ENCODE data around the gene ALKBH3. TPM values are rescaled to one million over a fixed set of nuclear protein-coding genes. Genes with fewer than 3 reads are reported as not detected.

ALKBH3 gene
- total RNA-seq, 2 donors from 2014 or later: 10.5 to 19.8 TPM

DNA sequence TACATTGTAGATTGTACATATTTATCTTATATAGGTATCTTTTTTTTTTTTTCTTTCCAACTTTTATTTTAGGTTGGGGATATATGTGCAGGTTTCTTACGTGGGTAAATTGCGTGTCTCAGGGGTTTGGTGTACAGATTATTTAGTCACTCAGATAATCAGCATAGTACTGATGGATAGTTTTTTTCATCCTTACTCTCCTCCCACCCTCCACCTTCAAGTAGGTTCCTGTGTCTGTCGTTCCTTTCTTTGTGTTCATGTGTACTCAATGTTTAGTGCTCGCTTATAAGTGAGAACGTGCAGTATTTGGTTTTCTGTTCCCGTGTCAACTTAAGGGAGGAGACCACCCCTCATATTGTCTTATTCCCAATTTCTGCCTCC, 71.4 kb downstream of the ALKBH3 start:
- no peak for DNase-seq (ENCODE audit: low spot score)
- Histone ChIP-seq H3K27ac (no peak overlapping the region), H3K4me3 (no peak overlapping the region), H3K27me3 (no peaks in the 10 kb centered on the region), H3K36me3 (no peaks in the 10 kb centered on the region), H3K4me1 (peaks cover 0 to 4% of the 10 kb centered on the region in 2 donors), H3K9me3 (no peaks in the 10 kb centered on the region)
- TF ChIP-seq, protein P1, sequence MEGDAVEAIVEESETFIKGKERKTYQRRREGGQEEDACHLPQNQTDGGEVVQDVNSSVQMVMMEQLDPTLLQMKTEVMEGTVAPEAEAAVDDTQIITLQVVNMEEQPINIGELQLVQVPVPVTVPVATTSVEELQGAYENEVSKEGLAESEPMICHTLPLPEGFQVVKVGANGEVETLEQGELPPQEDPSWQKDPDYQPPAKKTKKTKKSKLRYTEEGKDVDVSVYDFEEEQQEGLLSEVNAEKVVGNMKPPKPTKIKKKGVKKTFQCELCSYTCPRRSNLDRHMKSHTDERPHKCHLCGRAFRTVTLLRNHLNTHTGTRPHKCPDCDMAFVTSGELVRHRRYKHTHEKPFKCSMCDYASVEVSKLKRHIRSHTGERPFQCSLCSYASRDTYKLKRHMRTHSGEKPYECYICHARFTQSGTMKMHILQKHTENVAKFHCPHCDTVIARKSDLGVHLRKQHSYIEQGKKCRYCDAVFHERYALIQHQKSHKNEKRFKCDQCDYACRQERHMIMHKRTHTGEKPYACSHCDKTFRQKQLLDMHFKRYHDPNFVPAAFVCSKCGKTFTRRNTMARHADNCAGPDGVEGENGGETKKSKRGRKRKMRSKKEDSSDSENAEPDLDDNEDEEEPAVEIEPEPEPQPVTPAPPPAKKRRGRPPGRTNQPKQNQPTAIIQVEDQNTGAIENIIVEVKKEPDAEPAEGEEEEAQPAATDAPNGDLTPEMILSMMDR (IDR thresholded peaks at IDR 0.05): no peak

DNA sequence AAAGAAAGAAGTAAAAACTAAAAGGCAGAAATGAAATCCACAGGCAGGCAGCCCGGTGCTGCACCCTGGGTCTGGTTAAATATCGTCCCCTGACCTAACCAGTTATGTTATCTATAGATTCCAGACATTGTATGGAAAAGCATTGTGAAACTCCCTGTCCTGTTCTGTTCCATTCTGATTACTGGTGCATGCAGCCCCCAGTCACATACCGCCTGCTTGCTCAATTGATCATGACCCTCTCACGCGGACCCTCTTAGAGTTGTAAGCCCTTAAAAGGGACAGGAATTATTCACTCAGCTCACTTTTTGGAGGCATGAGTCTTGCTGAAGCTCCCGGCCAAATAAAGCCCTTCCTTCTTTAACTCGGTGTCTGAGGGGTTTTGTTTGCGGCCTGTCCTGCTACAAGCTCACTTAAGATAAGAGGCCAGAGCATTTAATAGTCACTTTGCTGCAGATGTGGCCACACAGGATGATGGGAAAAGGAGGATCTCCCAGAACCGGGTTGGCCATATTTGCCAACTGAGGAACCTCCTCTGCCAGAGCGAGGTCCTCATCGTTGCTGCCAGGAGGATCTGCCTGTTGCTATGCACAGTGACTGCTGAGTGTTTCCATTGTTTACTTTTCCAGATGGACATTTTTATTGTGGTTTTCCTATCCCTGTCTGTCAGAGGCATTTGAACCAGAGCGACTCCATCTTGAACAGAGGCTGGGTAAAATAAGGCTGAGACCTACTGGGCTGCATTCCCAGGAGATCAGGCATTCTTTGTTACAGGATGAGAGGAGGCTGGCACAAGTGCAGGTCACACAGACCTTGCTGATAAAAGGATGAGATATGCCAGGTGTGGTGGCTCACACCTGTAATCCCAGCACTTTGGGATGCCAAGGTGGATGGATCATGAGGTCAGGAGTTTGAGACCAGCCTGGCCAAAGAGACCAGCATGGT, 72.0 kb downstream of the ALKBH3 start:
- Histone ChIP-seq H3K9me3 (no peaks in the 10 kb centered on the region), H3K36me3 (no peaks in the 10 kb centered on the region), H3K4me3 (no peak overlapping the region), H3K4me1 (peaks cover 0 to 3% of the 10 kb centered on the region in 2 donors), H3K27me3 (no peaks in the 10 kb centered on the region), H3K27ac (no peak overlapping the region)
- TF ChIP-seq, protein P1 (IDR thresholded peaks at IDR 0.05): no peak
- DNase-seq (ENCODE audit: low spot score): peak; percentile 34

DNA sequence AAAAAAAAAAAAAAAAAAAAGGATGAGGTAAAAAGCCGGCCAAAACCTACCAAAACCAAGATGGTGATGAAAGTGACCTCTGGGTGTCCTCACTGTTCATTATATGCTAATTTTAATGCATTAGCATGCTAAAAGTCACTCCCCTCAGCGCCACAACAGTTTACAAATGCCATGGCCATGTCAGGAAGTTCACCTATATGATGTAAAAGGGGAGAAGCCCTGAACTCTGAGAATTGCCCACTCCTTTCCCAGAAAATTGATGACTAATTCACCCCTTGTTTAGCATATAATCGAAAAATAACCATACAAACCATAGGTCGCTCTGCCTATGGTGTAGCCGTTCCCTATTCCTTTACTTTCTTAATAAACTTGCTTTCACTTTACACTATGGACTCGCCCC, 72.9 kb downstream of the ALKBH3 start:
- Histone ChIP-seq H3K9me3 (no peaks in the 10 kb centered on the region), H3K27ac (no peak overlapping the region), H3K36me3 (no peaks in the 10 kb centered on the region), H3K27me3 (no peaks in the 10 kb centered on the region), H3K4me1 (no peaks in the 10 kb centered on the region), H3K4me3 (no peak overlapping the region)
- TF ChIP-seq, protein P1 (IDR thresholded peaks at IDR 0.05): no peak
- DNase-seq (ENCODE audit: low spot score): no peak

DNA sequence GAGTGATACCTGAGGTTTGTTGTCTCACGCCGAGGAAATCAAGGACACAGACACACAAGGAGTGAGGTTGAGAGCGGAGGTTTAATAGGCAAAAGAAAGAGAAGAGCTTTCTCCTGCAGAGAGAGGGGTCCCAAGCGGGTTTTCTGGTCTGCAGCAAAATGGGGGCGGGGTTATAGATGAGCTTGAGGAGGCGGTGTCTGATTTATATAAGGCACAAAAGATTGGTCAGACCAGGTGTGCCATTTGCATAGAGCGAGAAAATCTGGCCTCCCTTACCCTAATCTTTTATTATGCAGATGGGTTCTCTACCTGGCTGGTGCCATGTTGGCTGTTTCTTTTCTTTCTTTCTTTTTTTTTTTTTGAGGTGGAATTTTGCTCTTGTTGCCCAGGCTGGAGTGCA, 73.6 kb downstream of the ALKBH3 start:
- Histone ChIP-seq H3K36me3 (no peaks in the 10 kb centered on the region), H3K4me3 (no peak overlapping the region), H3K27ac (no peak overlapping the region), H3K27me3 (no peaks in the 10 kb centered on the region), H3K4me1 (no peaks in the 10 kb centered on the region), H3K9me3 (no peaks in the 10 kb centered on the region)
- TF ChIP-seq, protein P1 (IDR thresholded peaks at IDR 0.05): no peak
- peak; percentile 44 for DNase-seq (ENCODE audit: low spot score)

DNA sequence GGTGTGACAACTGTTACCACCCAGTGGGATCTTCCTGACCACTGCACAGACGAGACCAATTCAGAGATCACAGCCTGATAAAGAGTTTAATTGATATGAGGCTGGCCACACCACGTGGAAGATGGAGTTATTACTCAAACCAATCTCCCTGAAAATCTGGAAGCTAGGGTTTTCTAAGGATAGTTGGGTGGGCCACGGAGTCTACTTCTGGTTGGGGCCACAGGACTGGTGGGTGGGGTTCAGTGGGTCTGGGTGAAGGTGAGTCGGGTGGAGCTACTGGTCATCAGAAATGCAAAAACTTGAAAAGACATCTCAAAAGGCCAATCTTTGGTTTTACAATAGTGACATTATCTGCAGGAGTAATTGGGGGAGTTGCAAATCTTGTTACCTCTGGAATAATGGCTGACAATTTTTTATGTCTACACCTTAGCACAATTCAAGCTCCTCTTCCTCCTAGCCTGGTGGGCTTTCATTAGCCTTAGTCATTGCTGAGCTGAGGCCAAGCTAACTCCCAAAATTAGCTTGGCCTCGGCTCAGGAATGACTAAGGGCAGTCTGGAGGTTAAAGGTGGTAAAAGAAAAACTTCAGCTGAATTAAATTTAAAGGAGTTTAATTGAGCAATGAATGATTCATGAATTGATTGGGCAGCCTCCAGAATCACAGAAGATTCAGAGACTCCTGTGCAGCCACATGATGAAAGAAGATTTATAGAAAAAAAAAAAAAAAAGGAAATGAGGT, 74.9 kb downstream of the ALKBH3 start:
- Histone ChIP-seq H3K27me3 (no peaks in the 10 kb centered on the region), H3K9me3 (no peaks in the 10 kb centered on the region), H3K36me3 (no peaks in the 10 kb centered on the region), H3K27ac (no peak overlapping the region), H3K4me1 (no peaks in the 10 kb centered on the region), H3K4me3 (no peak overlapping the region)
- TF ChIP-seq, protein P1 (IDR thresholded peaks at IDR 0.05): no peak
- no peak for DNase-seq (ENCODE audit: low spot score)

Measured in right atrium auricular region (tissue), 2 donors.